GM18873 (cell line): Measurements from ENCODE around the gene MAN1A1.

Experiments used
- ATAC-seq: cut with Tn5 transposase; IDR thresholded peaks from one replicate; pipeline ENCODE4 v1.9.1; 2021; ENCODE audit warnings: mild to moderate bottlenecking, moderate library complexity, moderate number of reproducible peaks; ENCODE audit not compliant: unreplicated experiment, low FRiP score

Gene MAN1A1

DNA sequence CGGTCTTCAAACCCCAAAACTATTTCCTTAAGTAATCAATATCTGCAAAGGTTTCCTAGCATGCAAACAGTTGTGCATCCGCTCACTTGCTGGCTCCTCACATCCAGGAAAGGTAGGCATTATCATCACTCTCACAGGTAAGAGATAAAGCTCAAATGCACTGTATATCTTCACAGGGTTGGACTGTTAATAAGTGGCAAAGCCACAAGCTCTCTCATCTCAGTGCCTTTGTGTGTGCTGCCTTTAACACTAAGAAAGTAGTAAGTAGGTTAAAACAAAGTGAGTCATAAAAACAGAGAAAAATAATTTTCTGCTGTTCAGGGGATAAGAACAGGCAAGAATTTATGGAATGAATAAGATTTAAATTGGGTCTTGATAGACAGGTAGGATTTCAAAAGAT lies 21.3 kb downstream of the MAN1A1 start:
- ATAC-seq = no peak

DNA sequence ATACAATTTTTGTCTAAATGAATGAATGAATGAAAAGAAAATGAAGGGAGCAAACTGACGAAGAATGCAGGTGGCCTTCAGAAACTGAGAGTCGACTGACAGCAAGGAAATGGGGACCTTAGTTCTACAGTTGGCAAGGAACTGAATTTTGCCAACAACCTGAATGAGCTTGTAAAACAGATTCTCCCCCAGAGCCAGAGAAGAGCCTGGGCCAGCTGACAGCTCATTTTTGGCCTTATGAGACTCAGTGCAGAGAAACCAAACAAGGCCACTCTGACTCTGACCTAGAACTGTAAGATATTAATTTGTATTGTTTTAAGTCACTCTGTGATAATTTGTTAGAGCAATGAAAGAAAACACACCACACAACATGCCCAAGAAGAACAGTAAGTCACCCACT lies 21.8 kb downstream of the MAN1A1 start:
- ATAC-seq = no peak

DNA sequence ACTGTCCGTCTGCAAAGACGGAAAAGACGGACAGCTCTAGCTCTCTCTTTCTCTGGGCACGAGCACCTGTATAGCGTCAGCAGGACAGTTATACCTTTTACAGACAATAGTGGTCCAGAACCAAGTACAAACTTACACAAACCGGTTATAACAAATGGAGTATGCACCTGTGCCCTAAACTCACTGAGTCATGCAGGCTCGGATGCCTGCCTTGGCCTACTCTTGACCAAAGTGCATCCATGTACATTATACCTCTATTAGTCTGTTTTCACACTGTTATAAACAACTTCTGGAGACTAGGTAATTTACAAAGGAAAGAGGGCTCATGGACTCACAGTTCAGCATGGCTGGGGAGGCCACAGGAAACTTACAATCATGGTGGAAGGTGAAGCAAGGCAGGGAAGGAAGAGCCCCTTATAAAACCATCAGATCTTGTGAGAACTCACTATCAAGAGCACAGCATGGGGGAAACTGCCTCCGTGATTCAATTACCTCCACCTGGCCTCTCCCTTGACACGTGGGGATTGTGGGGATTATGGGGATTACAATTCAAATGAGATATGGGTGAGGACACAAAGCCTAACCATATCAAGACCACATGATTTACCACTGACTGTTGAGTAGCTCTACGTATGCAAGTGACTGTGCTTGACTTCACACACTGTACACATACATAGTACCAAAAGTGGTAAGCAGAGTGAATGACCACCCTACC lies 23.1 kb downstream of the MAN1A1 start:
- ATAC-seq = no peak

DNA sequence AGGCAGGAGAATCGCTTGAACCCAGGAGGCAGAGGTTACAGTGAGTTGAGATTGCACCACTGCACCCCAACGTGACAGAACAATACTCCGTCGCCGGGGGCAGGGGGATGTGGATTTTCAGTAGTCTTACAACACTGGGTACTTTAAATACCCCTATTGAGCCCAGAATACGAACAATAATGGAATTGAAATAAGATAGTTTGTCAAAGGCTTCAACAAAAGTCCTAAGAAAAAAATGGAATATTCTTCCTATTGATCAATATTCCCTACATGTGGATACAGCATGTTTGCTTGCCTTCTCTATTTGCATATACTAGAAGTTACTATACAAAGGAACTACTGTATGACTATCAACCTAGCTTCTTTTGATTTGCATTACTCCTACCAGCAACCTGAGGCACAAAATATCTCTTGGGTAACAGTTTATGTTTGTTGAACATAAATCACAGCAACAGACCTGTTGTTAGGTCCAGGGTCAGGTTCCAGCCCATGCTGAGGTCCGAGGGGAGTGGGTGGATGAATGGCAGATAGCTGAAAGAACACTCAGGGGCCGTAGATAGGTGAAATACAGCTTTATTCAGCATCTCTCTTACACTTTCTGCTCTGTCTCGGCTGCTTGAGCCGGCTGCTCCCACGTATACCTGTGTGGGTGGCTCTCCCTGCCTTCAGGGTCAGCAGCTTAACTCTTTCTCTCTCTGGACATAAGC lies 23.8 kb downstream of the MAN1A1 start:
- ATAC-seq = no peak

DNA sequence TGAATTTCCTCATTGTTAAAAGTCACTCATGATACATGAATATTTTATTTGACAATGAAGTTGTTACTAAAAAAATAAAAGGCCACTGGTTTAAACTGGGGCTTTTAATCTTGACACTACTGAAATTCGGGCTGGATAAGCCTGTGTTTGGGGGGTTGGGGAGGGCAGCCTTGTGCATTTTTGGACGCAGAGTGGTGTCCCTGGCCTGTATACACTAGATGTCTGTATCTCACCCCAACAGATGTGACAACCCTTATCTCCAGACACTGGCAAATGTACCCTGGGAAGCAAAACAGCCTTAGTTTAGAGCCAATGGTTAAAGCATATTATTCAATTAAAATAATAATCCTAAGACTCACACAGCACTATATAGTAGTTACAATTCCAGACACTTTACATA lies 24.8 kb downstream of the MAN1A1 start:
- ATAC-seq = no peak

DNA sequence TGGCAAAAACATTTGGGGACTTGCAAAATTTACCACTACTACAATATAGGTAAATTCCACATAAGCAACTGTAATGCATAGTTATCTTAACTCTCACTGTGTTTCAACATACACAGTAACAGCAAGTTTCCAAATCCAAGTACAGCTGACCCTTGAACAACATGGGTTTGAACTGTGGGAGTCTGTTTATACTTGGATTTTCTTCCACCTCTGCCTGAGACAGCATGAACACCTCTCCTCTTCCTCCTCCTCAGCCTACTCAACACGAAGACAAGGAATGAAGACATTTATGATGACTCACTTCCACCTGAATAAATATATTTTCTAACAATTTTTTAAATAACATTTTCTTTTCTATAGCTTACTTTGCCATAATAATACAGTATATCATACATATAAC lies 25.6 kb downstream of the MAN1A1 start:
- ATAC-seq = no peak

DNA sequence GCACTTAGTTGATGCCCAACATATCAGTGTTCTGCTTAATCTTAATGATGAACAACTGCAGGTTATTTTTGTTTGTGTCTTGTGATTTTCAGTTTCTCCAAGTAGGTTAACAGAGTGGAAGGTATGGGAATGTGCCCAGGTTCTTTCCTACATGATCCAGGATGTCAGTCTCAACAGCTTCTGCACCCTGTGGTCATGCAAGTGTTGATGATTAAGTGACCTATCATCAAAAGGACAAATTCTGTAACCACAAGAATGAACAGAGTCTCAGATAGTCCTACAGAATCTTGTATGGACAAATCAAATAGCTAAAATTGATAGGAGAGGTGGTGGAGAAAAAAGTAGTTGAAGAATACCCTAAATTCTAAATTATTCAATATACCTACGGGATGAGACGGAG lies 26.1 kb downstream of the MAN1A1 start:
- ATAC-seq = no peak

DNA sequence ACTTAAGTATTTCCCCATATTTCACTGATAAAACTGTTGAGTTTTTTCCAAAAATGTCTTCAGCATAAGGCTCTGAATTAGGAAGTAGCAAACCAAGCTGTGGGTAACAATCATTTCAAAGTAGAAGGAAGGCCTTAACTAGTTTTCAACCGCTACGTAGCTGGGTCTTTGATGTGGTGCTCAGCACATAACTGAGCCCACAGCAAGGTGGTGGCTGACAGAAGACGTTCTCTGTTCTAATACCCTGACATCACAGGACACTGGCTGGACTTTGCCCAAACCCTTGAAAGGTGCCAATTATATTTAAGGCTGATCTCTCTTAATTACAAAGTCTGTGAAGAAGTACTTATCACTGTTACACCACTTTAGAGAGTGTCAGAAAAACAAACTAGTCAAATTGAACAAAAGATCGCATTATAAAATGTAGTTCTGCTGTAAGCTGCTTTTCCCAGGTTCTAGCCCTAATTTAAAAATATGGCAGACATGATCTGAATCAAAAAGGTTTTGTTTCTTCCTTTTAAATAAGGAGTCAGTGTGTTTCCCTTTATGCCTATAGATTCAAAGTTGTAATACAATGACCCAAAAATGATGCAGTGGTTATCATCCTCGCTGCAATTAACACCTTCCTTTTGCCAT lies 26.7 kb downstream of the MAN1A1 start:
- no peak for ATAC-seq

DNA sequence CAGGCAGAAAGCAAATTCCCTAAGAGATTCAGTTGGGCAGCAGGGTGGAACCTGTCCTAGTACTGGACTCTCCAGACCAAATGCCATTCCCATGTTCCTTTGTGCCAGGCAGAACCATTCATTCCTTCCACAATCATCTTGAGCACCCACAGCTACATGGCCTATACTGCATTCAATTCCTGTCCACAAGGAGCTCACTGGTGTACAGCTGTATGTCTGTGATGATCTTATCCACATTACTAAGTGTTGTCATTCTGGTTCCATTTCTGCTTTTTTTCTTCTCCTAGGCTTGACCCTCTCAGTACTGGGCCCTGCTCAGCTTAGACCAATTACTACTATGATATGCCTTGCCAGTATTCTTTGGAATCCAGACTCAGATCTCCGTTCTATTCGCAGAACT lies 27.5 kb downstream of the MAN1A1 start:
- ATAC-seq = no peak

DNA sequence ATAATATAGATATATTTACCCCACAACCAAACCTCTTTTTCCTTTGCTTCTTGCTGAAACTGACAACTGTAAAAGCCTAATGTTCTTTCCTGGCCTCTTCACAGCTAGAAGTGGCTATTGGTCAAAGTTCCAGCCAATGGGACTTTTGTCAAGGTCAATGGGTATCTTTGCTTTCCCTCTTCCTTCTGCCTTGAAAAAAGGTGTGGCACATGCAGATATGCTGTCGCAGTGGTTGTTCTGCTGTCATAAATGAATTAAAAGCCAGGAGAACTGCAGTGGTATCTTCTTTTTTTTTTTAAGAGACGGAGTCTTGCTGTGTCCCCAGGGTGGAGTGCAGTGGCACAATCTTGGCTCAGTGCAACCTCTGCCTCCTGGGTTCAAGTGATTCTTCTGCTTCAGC lies 29.9 kb downstream of the MAN1A1 start:
- ATAC-seq = no peak

DNA sequence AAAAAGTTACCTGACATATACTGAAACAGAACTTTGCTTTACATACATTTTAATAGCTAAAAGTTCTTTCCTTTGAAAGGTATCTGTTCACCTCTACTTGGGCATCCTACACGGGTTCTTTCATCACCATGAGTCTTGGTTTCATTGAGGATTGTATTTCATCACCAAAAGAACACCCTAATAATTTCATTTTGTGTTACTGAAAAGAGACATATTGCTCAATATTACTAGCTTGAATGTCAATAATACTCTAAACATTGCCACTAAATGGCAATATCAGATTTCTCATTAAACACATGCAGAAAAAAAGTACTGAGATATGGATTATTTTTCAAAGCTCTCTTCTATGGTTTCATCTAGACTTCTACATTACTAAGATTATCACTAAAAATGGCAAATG lies 30.8 kb downstream of the MAN1A1 start:
- no peak for ATAC-seq

DNA sequence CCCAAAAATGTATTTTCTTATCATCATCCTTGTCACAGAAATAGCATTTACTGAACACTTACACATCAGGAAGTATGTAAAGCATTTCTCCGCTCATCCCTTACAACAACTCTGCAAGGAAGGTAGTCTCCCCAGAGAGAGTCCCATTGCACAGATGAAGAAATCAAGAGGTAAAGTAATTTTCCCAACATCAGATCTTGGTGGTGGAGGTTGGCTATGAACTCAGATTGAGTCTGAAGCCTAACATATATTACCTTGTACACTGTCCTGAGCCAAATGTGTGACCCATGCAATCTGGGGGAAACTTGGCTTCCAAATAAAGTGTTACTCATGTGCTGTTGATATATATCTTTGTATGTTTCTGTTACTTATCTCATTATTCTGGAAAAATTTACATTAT lies 31.4 kb downstream of the MAN1A1 start:
- no peak for ATAC-seq

DNA sequence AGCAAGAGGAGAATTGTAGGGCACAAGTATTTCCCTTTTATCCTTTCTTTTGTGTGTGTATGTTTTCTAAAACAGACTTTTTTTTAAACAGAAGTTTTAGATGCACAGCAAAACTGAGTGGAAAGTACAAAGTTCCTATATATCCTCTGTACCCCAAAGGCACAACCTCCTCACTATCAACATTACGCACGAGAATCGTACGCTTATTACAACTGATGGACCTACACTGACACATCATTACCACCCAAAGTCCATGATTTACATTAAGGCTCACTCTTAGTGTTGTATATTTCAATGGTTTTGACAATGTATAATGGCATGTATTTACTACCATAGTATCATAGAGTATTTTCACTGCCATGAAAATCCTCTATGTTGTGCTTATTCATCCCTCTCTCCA lies 32.6 kb downstream of the MAN1A1 start:
- ATAC-seq = no peak

DNA sequence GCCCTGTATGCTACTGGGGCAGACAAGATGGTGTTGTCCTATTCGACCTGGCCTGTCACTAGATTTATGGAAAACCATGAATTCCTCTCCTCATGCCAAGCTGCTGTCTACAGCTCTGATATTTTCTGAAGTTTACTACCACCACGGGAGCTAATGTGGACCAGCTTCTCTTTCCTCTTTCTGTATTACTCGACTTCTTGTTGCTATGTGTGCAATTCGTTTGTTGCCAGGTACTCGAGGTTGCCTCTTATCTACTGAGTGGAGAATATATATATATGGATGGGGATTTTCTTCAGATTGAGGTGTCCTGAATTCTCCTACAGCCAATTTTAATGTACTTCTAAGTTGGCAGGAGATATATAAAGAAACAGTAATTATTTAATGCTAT lies 34.7 kb downstream of the MAN1A1 start:
- peak; percentile 49 for ATAC-seq

DNA sequence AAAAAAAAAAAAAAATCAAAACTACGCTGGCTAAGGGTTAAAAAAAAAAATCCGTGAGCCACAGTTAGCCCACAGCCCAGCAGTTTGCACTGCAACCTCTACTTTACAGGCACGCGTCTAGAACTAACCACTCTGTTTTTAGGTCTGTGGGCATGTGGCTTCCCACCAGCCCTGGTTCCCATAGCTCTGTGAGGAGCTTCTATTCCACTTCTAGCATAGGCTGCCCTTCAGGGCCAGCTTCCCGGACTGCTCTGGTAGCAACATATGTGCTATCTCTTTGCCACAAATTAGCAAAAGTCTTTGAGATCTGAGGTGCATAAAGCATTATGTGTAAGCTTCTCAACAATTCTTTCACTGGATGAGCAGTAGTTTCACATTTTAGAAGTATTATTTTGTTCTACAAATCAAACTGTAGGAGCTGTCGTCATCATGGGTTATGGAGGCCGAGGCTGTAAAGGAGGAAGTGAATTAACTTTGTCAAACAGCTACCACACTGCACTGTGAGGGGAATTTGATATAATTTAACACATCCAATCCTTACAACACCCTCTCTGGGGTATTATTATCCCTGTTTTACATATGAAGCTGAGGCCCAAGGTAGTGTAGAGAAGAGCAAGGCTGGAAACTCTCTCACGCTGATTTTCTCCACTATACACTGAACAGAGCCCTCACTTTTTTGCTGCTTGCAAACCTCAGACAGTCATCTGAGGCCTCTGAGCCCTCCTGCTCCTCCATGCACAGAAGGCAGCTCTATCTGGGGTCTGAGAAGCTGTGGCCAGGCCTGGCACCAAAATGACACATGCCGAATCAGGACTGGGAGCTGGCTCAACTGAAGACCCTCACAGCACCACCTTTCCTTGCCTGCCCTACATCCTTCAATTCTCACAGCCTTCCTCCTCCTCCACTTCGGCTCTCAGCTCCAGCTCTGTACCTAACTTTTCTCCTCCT lies 35.4 kb downstream of the MAN1A1 start:
- peak; percentile 47 for ATAC-seq

DNA sequence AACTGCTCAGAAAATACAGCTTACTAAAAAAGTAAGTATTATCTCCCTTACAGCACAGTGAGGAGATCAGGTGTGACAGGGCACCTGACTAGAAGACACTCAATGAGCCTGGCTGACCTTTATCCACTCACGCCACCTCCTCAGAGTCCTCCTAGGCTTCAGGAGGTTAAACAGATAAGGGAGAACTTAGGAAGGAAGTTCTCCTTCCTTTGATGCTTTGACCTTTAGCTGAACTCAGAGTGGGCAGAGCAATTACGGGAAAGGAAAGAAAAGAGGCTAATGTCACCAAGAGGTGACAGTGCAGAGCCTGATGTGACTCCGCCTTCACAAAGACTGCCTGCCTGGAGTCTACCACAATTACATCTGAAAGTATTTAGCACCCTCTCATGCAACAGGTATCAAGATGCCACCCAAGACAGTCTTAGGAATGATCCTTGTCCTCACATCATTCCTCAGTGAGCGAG lies 36.7 kb downstream of the MAN1A1 start:
- ATAC-seq = peak; percentile 47

DNA sequence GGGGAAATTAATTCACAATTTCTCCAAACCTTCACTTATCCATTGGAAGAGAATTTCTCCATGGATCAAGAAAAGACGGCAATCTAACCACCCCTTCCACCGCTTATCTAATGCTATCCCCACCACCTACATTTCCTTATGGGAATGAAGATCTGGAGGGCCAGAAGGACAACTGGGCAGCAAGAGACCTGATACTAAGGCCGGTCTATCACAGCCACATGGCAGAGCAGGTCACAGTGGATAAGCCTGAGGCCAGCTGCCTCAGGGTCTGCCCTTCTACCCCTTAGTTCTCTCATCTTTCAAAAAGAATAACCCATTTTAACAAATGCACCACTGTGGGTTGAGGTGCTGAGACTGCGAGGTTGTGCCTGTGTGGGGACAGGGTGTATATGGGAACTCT lies 37.1 kb downstream of the MAN1A1 start:
- ATAC-seq = no peak

DNA sequence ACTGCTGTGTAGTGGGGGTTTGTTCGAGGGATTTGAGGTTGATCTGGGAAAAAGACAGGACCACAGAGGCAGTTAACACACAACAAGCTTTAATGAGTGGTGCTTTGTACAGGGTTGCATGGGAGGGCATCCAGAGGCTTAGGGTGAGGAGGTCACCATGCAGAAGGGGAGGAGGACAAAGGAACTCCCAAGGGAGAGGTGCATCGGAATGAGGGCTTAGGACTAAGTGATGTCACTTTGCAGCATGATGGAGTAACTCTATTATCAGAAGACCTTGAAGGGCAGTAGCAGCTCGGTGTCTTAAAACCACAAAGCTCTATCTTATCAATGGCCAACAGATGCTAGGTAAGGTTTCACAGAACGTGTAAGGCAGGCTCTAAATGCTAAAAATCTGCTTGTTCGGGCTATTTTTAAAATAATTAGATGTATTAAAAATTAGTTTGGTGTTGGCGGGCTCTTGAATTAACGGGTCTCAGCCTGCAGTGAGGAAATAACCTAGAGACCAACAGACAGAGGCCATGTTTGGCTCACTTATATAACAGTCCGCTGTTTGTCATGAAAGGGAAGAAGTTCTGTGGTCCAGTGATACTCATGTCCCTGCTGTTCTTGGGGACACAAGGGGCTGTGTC lies 37.9 kb downstream of the MAN1A1 start:
- no peak for ATAC-seq

DNA sequence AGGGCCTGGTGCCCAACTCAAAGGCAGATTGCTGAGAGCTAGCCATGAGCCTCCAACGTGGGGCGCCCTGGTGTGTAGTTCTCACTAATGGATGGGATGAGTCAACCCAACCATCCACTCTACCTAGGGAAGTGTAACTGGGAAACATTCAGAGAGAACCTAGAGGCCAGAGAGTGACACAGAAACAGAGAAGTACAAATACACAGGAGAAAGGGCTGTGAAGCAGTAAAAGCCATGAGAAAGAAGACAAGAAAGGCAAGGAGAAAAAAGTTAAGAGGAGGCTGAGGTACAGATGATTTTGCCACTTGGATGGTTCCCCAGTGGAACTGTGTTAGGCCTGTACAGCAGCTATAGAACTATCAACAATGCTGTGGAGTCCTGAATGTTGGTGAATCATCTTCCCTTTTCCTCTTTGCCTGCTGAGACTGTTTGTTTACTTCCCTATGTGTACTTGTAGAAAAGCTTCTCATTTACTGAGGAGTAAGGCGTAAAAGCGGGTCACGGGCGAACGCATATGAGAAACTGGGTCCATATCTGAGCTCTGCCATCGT lies 39.0 kb downstream of the MAN1A1 start:
- ATAC-seq = no peak
